Nephron progenitor cell (in vitro differentiated cells): ENCODE results near the gene GPANK1.

ENCODE experiments used
- DNase-seq: peaks from one replicate; pipeline ENCODE4 v3.0.0; 2021
- H3K27ac Mint-ChIP-seq: 2 replicates; pipeline ENCODE4 v1.8.0; 2021; ENCODE audit warnings: mild to moderate bottlenecking, moderate library complexity, mixed read lengths
- H3K27me3 Mint-ChIP-seq: 2 replicates; pipeline ENCODE4 v1.8.0; 2021; ENCODE audit warnings: mild to moderate bottlenecking, low read depth, mixed read lengths; ENCODE audit not compliant: poor library complexity
- H3K36me3 Mint-ChIP-seq: 2 replicates; pipeline ENCODE4 v1.8.0; 2021; ENCODE audit warnings: low read depth, mixed read lengths
- H3K4me1 Mint-ChIP-seq: 2 replicates; pipeline ENCODE4 v1.8.0; 2021; ENCODE audit warnings: mixed read lengths
- H3K4me3 Mint-ChIP-seq: 2 replicates; pipeline ENCODE4 v1.8.0; 2021; ENCODE audit warnings: mild to moderate bottlenecking, moderate library complexity, mixed read lengths
- H3K9me3 Mint-ChIP-seq: 2 replicates; pipeline ENCODE4 v1.8.0; 2021; ENCODE audit warnings: mild to moderate bottlenecking, moderate library complexity, mixed read lengths
- TF ChIP-seq, protein P1 (sequence below): fragments of 200-600 bp; sonication (generic); IDR thresholded peaks from 2 replicates; pipeline ENCODE4 v1.5.0; 2021; ENCODE audit warnings: antibody characterized with exemption

Gene GPANK1

DNA sequence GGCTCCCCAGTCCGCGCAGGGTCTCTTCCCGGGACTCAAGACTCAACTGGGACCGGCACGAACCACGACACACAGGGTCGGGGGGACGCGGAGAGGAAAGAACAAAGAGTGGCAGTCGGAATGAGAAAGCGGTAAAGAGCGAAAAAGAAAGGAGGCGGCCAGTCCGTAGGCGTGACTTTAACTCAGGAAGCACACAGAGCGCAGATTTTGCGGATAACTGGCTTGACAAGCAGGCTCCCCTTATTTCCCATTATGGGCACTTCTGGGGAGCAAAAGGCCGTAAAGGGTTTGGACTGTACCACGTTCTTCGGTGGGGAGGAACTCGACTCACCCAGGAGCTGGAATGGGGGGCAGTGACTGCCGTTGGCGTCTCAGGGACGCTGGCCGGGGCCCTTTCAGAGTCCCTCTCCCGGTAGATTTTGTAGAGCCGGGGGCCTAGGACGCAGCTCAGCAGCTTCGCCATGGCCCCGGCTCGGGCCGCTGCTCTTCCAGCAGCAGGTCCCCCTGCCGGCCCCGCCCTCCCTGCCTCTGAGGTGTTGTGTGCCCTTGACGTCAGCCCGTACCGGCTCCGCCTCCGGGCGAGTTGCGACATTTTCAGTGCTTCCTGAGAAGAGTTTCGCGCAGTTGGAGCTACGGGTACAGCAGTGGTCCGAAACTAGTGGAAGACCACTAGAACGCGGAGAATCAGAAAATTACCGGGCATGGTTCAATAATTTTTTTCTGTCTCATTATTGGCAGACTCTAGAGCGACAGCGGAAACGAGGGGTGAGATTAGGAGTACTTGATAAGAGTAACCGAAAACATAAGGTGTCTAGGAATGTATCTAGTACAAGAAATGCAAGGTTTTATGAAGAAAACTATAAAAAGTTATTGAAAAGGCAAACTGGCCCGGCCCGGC is 38.3 kb upstream of the GPANK1 start, which contains the start of gene ABHD16A:
TSS of gene ABHD16A (minus strand) at position 506 of the 898 bp plus-strand sequence. CDS start at position 463, 43 bp downstream.
- peaks cover 7% of the 10 kb centered on the region for H3K27me3 Mint-ChIP-seq
- H3K9me3 Mint-ChIP-seq = no peaks in the 10 kb centered on the region
- H3K4me3 Mint-ChIP-seq = peak within 1 kb of the TSS; percentile 96
- DNase-seq = peak; percentile 96
- H3K27ac Mint-ChIP-seq = peak within 1 kb of the TSS; percentile 96
- peaks cover 33% of the 10 kb centered on the region for H3K4me1 Mint-ChIP-seq
- TF ChIP-seq, protein P1, sequence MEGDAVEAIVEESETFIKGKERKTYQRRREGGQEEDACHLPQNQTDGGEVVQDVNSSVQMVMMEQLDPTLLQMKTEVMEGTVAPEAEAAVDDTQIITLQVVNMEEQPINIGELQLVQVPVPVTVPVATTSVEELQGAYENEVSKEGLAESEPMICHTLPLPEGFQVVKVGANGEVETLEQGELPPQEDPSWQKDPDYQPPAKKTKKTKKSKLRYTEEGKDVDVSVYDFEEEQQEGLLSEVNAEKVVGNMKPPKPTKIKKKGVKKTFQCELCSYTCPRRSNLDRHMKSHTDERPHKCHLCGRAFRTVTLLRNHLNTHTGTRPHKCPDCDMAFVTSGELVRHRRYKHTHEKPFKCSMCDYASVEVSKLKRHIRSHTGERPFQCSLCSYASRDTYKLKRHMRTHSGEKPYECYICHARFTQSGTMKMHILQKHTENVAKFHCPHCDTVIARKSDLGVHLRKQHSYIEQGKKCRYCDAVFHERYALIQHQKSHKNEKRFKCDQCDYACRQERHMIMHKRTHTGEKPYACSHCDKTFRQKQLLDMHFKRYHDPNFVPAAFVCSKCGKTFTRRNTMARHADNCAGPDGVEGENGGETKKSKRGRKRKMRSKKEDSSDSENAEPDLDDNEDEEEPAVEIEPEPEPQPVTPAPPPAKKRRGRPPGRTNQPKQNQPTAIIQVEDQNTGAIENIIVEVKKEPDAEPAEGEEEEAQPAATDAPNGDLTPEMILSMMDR = no peak
- peaks cover 12% of the 10 kb centered on the region for H3K36me3 Mint-ChIP-seq

DNA sequence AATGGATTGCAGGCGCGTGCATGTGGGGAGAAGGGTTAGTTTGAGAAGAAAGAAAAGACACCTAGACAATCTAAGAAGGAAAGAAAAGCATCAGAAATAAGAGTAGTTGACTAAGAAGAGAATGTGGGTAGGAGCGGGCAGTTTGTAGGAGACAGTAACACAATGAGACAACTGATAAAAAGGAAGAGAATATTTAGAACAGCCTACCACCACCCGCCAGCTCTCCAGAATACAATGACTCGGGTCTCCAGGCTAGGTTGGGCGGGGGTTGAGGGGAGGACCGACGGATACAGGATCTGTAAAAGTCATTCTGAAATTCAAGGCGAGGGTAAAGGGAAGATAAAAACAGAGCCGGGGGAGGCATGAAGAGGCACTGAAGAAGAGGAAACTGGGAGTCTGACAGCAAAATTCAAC is 37.6 kb upstream of the GPANK1 start:
- peak overlapping the region; percentile 96 for H3K27ac Mint-ChIP-seq
- H3K4me1 Mint-ChIP-seq = peaks cover 40% of the 10 kb centered on the region
- no peaks in the 10 kb centered on the region for H3K9me3 Mint-ChIP-seq
- DNase-seq = no peak
- H3K36me3 Mint-ChIP-seq = peaks cover 18% of the 10 kb centered on the region
- TF ChIP-seq, protein P1 = no peak
- H3K4me3 Mint-ChIP-seq = peak overlapping the region; percentile 96
- H3K27me3 Mint-ChIP-seq = peaks cover 7% of the 10 kb centered on the region

DNA sequence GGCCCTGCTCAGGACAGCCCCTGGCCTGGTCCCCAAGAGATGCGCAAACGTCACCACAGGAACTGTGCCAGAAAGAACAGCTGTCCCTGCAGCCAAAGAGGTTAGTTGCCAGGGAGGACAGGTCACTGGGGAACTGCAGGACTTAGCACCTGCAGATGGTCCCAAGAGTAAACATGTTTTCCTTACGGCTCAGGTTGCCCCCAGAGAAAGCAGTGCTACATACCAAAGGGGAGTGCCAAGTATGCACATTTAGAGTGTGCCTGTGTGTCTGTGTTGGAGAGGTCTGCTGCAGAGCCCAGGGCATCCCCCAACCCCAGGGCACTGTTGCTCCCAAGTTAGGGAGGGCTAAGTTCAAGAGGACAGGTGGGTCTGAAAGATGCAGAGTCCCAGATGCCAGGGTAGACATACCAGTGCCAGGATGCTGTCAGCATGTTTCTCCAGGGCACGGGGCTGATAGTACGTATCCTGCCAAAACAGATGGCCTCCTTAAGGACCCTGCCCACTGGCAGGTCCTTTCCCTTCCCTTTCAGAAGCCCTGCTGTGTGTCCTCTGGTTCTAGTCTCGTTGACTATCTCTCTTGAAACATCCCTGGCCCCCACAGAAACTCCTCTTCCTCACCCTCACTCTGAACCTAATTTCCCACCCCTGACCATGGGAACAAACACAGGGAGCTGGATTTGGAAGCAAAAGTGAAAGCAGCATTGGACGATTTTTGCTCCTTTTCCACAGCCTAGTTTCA is 37.0 kb upstream of the GPANK1 start:
- peaks cover 7% of the 10 kb centered on the region for H3K27me3 Mint-ChIP-seq
- peak overlapping the region; percentile 96 for H3K4me3 Mint-ChIP-seq
- no peak for DNase-seq
- H3K9me3 Mint-ChIP-seq = no peaks in the 10 kb centered on the region
- peaks cover 24% of the 10 kb centered on the region for H3K36me3 Mint-ChIP-seq
- TF ChIP-seq, protein P1 = no peak
- H3K27ac Mint-ChIP-seq = peak overlapping the region; percentile 96
- H3K4me1 Mint-ChIP-seq = peaks cover 39% of the 10 kb centered on the region

DNA sequence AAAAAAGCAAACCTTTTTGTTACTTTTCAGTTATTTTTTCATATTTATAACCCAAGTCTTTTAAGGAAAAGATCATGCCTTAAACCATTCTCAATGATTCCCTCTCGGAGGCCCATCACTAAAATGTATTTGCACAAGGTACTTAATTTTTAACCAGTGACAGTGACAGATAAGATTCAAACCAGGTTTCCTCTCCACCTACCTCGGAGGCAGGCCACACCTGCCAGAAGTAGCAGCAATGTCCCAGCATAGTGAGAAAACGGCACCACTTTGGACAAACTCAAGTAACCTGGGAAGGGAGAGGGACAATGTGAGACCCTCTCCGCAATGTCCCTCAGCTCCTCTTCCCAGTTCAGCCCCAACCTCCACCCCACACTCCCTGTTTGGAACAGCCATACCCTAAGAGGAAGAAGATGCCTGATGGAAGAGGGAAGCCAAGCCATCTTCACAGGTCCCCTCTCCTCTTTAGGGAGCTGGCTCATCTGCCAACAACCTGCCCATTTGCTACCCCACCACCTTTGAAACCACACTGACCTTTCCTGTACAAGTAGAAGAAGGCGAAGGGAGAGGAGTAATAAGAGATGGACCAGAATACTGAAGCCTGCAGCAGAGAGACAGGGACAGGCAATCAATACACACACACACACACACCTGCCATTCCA is 36.1 kb upstream of the GPANK1 start:
- H3K9me3 Mint-ChIP-seq = no peaks in the 10 kb centered on the region
- TF ChIP-seq, protein P1 = no peak
- H3K27ac Mint-ChIP-seq = peak overlapping the region; percentile 14
- peaks cover 2% of the 10 kb centered on the region for H3K27me3 Mint-ChIP-seq
- H3K4me3 Mint-ChIP-seq = peak overlapping the region; percentile 66
- peaks cover 37% of the 10 kb centered on the region for H3K4me1 Mint-ChIP-seq
- DNase-seq = no peak
- peaks cover 31% of the 10 kb centered on the region for H3K36me3 Mint-ChIP-seq

DNA sequence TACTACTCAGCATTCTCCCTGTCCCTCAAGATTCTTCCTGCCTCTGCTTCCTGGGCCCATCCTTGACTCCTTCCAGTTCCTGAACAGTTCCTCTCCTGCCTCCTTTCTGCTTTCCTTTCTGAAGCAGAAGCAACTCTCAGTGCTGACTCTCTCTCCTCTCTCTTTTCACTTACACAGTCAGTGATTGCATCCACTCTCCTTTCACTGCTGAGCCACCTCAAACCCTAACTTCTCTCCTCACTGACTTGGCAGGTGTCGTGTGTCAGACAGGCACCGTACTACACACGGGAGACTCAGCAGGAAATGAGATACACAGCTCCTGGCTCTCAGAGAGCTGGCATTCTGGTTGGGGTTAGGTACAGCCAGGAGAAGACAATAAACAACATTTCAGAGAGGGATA is 32.8 kb upstream of the GPANK1 start:
- Mint-ChIP-seq H3K4me1 (peaks cover 31% of the 10 kb centered on the region), H3K4me3 (no peak overlapping the region), H3K9me3 (no peaks in the 10 kb centered on the region), H3K36me3 (peaks cover 50% of the 10 kb centered on the region), H3K27me3 (peaks cover 2% of the 10 kb centered on the region), H3K27ac (peak overlapping the region; percentile 57)
- TF ChIP-seq, protein P1 = no peak
- no peak for DNase-seq
